NB4 (cell line): ENCODE measurements around the gene RGS3.

ENCODE experiments used
- POLR2A ChIP-seq: IDR thresholded peaks from 2 replicates; pipeline ENCODE4 v1.6.1; 2011; ENCODE audit warnings: mild to moderate bottlenecking; ENCODE audit not compliant: insufficient read length; ENCODE audit errors: extremely low read depth
- TF ChIP-seq, protein P1 (sequence below): IDR thresholded peaks from one replicate; pipeline ENCODE4 v1.5.1; 2012; ENCODE audit warnings: low read depth, low read length
- TF ChIP-seq, protein P2 (sequence below): IDR thresholded peaks from 2 replicates; pipeline ENCODE4 v1.6.1; 2011; ENCODE audit warnings: low read depth, low read length

DNA sequence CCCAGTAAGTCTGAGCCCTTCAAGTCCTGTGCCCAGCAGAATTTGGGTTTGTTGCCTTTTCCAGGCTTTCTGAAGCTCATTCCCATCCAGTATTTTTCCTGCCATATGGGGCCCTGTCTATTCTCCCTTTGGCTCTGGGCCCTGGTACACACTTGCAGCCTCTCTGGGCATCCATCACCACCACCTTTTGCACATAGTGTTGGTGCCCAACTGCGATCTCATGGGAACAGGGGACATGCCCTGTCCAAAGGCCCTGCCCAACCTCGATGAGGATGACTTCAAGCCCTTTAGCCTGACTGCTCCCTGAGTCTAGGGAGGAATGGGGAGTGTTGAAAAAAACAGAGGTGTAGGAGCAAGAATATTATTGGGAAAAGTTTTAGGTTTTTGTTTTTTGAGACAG is 11.5 kb downstream of the RGS3 start:
- TF ChIP-seq, protein P1, sequence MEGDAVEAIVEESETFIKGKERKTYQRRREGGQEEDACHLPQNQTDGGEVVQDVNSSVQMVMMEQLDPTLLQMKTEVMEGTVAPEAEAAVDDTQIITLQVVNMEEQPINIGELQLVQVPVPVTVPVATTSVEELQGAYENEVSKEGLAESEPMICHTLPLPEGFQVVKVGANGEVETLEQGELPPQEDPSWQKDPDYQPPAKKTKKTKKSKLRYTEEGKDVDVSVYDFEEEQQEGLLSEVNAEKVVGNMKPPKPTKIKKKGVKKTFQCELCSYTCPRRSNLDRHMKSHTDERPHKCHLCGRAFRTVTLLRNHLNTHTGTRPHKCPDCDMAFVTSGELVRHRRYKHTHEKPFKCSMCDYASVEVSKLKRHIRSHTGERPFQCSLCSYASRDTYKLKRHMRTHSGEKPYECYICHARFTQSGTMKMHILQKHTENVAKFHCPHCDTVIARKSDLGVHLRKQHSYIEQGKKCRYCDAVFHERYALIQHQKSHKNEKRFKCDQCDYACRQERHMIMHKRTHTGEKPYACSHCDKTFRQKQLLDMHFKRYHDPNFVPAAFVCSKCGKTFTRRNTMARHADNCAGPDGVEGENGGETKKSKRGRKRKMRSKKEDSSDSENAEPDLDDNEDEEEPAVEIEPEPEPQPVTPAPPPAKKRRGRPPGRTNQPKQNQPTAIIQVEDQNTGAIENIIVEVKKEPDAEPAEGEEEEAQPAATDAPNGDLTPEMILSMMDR, result no peak
- no peak for TF ChIP-seq POLR2A
- TF ChIP-seq, protein P2, sequence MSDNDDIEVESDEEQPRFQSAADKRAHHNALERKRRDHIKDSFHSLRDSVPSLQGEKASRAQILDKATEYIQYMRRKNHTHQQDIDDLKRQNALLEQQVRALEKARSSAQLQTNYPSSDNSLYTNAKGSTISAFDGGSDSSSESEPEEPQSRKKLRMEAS, result no peak
